SK-N-MC (cell line): ENCODE results near the gene CYTL1.

Experiments used
- EZH2 ChIP-seq: fragments of 200-600 bp; sonication (generic); IDR thresholded peaks from one replicate; pipeline ENCODE4 v1.6.1; 2017; ENCODE audit warnings: antibody characterized with exemption
- POLR2AphosphoS5 ChIP-seq: IDR thresholded peaks from 2 replicates; pipeline ENCODE4 v1.6.1; 2012; ENCODE audit warnings: mild to moderate bottlenecking, low read depth, low read length, borderline replicate concordance

- no peak for TF ChIP-seq POLR2AphosphoS5
- TF ChIP-seq EZH2: no peak
Measured at GRCh38 chr4:5044341-5044740, 25.1 kb upstream of the CYTL1 start.
